ENCODE measurements around the gene RAB3GAP2. TPM values are rescaled to one million over a fixed set of nuclear protein-coding genes. Genes with fewer than 3 reads are reported as not detected.
"Not testable (repeated sequence)": the region's sequence is repeated elsewhere in the genome, so short reads cannot be mapped to it uniquely, and the experiment has no call there.

RAB3GAP2 gene
- total RNA-seq, 1 donor from 2014 or later, result 24.6 TPM

DNA sequence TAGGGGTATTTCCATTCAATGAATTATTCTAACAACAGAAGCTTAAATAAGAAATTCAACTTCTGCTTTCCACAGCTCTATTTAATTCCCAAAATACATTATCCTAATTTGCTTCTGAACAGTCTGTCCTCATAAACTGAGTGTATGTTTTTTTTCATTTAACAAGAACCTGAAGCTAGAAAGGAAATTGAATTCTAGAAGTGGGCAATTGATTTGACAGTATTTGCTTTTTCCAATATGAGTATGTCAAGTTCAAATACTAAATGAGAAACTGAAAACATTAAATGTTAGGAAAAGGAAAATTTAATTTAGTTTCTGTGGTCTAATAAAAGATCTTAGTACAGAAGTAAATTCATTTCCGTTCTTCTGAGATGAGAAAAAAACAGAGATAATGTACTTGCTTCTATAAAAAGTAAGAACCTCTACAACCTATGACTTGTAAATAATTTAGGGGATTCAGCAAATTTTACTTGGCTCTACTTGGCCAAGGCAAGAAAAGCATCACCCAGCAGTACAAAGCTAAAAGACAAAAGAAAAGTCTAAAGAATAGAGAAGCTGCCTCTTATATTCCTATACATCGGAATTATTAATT lies 31.1 kb downstream of the RAB3GAP2 start:
- no peak for DNase-seq (ENCODE audit: low spot score)

DNA sequence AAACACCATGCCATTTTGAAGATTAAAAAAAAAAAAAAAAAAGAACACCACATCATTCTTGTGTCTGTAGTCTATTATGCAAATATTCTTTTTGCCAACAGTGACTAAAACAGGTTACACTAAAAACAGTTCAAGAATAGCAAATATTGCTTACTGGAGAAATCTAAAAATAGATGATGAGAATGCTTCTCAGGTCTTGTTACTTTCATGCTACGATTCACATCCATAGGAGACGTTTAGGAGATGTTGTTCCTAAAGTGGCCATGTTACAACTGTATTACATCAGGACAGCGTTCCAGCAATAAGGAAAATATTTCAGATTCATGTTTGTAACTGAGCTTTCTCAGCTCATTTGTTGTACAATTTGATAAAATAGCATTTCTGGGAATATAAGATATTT lies 32.3 kb downstream of the RAB3GAP2 start:
- no peak for DNase-seq (ENCODE audit: low spot score)

DNA sequence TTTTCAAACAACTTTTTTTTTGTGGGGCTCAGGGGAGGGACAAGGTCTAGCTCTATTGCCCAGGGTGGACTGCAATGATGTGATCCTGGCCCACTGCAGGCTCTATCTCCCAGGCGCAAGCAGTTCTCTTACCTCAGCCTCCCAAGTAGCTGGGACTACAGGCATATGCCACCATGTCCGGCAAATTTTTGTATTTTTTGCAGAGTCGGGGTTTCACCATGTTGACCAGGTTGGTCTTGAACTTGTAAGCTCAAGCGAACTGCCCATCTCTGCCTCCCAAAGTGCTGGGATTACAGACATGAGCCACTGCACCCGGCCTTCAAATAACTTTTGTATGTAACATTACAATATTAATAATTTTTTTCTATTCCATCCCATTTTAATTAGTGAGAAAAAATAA lies 33.0 kb downstream of the RAB3GAP2 start:
- DNase-seq (ENCODE audit: low spot score), result no peak

DNA sequence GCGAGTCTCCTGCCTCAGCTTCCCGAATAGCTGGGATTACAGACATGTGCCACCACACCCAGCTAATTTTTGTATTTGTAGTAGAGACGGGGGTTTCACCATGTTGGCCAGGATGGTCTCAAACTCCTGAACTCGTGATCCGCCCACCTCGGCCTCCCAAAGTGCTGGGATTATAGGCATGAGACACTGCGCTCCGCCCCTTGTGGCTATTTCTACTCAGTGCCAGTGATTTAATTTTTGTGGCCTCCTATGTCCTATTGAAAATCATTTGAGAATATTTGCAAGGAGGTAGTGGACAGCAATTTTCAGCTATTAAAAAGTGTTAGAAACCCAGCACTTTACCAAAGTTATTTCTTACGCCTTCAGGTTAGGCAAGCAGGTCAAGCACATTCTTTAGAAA lies 36.0 kb downstream of the RAB3GAP2 start:
- DNase-seq (ENCODE audit: low spot score), result not testable (repeated sequence)

DNA sequence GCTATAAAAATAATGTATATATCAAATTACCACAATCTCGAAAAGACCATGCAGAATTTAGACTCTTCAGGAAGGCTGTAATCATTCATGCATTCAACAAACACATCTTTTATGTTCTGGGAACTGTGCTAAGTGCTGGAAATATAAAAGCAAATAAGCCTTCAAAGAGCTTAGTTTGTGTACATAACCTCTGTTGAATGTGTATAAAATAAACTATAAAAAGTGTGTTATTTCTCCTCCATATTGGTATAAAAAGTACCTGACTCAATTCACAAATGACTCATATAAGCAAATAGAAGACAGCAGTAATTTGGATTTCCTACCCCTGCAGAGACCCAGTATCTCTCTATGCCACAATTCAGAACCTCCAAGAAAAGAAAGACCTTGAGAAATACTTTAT lies 36.8 kb downstream of the RAB3GAP2 start:
- DNase-seq (ENCODE audit: low spot score), result no peak

DNA sequence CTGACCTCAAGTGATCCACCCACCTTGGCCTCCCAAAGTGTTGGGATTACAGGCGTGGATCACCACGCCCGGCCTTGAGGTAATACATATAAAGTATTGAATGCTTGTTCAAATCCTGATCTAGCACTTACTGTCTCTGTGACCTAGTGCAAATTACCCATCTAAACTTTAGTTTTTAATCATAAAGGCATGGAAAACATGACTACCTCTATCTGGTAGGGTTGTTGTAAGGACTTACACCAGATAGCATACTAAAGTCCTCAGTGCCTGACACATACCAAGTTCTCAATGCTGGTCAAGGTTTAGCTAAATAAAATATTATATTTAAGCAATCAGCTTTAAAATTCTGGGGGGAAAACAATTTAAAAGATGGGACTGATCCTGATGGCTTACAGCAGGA lies 38.3 kb downstream of the RAB3GAP2 start:
- no peak for DNase-seq (ENCODE audit: low spot score)

DNA sequence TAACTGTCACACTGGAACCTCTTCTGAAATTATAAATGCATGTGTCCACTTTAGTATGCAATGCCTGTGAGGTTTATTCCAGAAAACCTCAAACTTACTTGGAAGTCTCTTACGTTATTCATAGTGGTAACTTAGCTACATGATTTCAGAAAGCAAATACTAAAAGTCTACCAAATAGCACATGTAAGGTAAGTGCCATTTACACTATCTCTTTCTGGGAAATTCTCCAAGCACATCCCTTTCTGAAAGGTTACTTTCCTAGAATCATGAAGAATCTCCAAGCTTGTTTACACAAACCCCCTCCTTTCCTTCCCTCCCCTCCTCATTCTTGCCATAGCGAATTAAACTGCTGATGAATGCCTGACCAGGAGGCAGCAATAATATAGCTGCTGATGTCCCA lies 42.5 kb downstream of the RAB3GAP2 start:
- DNase-seq (ENCODE audit: low spot score), result no peak

DNA sequence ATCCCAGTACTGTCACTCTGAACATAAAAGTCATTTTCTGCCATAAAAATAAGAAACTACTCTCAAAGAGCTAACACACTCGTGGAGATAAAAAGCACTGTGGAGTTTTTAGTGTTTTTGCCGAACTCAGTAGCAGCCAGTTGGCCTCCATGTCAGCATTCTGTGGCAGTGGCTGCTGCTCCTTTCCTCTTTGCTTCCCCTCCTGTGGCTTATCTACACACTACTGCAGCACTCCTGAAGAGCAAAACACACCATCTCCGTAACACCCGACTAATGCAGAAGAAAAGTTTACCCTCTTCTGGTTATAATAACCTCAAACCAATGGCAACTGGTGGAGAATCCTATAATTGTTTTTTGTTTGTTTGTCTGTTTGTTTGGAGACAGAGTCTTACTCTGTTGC lies 44.9 kb downstream of the RAB3GAP2 start:
- DNase-seq (ENCODE audit: low spot score), result no peak

DNA sequence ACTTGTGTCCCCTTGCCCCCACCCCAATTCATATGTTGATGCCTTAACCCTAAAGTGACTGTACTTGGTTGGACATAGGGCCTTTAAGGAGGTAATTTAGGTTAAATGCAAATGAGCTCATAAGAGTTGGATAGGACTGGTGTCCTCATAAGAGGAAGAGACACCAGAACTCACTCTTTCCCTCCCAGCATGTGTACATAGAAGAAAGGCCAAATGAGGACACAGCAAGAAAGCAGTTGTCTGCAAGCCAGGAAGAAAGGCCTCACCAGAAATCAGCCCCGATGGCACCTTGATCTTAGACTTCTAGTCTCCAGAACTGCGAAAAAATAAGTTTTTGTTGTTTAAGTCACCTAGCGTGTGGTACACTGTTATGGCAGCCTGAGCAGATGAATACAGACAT lies 45.5 kb downstream of the RAB3GAP2 start:
- DNase-seq (ENCODE audit: low spot score), result no peak

DNA sequence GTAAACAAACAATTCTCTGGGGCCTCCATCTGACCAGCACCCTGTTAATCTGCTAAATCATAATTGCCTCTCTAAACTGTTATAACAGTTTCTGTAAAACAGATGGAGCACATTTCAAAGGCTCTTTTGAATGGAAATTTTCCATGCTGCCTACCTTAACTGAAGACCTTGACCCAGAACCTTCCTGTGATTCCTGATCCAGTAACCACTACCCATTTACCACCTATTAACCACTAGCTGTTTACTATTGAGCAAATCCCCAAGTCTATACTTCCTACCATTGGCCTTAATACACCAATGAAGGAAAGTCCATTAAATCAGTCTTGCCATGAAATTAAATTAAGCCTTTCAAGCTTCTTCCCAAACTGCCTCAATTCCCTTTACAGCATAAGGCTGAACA lies 46.3 kb downstream of the RAB3GAP2 start:
- DNase-seq (ENCODE audit: low spot score), result no peak

DNA sequence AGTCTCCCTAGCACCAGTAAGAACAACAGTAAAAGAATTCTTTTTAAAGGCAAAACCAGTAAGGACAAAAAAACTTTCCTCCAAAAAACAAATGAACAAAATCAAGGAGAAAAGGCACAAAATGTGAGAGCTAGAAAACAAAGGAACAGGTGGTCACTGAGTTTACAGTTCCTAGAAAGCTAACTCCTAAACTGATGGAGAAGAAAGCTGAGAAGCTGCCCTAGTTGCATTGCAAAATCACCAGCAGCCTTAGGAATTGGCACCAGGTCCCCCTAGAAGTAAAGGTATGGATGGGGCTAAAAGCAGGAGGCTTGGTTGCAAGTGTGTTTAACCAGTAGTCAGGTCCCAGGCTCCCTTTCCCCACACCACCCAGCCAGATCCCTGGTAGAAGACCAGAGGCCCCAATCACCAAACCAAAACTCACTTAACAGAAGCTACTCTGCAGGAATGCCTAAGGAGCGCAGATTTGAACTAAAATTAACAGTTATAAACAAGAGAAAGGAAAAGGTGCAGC lies 47.6 kb downstream of the RAB3GAP2 start:
- DNase-seq (ENCODE audit: low spot score), result no peak

DNA sequence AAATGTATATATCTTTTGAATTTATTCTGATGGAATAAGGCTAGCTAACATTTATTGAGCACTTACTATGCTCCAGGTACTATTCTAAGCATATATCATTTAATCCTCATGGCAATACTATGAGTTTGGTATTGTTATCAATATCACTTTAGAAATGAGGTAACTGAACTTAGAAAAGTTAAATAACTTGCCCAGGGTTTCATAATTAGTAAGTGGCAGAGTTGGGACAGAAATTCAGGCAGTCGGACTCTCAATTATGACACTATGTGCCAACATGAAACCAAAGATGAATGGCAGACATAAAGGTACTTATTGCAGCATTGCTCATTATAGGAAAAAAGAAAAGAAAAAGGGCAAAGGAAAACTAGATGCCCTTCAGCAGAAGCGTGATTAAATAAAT lies 48.2 kb downstream of the RAB3GAP2 start:
- DNase-seq (ENCODE audit: low spot score), result no peak

DNA sequence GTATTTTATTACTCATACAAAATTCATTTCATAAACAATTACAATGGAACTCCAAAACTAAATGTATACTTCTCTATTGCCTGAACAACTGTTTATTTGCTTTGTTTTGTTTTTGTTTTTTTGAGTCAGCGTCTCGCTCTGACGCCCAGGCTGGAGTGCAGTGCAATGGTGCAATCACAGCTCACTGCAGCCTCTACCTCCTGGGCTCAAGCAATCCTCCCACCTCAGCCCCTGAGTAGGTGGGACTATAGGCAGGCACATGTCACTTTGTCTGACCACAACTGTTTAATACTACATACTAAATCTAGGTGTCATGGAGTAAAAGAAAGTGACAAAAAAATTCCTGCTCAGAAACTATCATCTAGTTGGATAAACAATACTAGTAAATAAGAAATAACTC lies 49.3 kb downstream of the RAB3GAP2 start:
- no peak for DNase-seq (ENCODE audit: low spot score)

DNA sequence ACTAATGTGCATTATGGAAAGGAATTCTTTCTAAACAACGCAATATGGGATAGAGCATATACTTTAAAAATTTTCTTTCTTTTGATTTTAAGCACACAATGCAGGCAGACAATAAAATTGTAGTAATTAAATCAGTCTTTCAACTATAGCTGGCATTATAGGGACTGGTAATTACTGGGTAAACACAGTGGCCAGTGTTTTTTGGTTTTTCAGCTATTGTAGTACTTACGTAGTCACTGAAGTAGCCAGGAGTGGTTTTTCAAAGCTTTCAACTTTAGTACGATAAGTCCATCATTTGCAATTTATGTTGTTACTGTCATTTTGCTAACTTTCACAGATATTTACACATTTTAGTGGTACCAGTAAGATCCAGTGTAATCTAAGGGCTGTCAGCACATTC lies 50.6 kb downstream of the RAB3GAP2 start:
- DNase-seq (ENCODE audit: low spot score), result no peak

DNA sequence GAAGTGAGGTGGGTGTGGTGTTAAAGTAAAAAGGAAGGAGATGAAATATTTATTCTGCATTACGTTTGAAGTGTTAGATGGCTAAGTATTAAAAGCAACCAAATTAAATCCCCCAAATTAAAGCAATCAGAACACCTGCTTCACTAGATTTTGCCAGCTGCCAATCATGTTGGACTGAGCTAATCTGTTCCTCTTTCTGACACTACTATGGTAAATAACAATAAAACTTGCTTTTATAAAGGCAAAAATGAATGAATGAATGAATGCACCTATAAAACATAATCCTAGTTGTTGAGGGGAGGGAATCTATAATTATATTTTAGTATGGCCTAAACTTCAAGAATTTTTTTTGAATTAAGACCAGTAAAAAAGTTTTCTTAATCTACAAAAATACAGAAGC lies 51.0 kb downstream of the RAB3GAP2 start:
- DNase-seq (ENCODE audit: low spot score), result no peak

DNA sequence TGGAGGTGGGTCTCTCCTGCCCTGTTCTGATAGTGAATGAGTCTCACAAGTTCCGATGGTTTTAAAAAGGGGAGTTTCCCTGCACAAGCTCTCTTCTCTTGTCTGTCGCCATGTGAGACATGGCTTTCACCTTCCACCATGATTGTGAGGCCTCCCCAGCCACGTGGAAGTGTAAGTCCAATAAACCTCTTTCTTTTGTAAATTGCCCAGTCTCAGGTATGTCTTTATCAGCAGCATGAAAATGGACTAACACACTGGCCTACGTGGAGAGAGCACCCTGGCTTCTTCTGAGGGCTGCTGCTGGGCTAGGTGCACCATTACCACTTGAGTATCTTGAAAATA lies 51.6 kb downstream of the RAB3GAP2 start:
- DNase-seq (ENCODE audit: low spot score), result not testable (repeated sequence)

DNA sequence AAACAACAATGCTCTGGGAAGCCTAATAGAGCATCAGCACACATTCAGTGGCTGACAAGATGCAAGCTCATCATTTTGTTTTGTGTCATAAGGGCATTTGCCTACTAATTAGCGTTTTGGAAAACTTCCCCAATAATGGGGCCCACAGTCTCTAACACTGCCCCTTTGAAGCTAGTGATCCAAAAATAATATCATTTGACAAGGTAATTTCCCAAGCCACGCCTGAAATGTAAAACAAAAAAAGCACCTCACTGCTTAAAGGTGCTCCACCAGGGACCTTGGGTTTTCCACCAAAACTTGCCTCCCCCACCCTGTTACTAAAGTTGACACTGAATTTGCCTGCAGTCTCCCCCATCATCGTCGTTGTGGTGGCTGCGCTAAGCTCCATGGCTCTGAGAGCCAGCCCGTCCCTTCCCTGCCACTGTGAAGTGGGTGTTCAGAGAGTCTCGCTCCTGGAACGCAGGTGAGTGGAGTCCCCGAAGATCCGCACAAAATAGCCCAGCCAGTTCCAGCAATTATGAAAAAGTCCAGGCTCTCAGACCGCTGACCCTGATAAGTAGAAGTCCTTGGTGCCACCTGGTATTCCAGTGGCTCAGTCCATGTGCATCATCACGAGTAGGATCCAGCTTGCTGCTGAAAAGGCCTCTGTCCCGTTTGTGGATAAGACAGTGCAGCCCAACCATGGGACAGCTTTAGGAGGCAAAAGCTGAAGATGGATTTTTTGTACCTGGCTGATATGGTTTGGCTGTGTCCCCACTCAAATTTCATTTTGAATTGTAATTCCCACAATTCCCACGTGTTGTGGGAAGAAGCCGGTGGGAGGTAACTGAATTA lies 52.2 kb downstream of the RAB3GAP2 start:
- DNase-seq (ENCODE audit: low spot score), result no peak

DNA sequence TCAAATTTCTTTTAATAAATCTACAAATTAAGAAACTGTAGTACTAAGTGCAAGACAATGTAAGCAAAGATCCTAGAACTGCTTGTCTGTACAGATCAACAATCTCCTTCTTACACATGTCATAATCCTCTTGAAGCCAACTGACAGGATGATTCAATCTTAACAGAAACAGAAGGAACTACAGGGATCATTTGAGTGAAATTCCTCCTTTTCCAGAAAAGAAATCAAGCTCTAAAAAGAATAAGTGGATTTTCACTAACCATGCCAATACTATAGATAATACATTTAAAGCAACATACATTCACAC lies 53.2 kb downstream of the RAB3GAP2 start:
- DNase-seq (ENCODE audit: low spot score), result no peak

DNA sequence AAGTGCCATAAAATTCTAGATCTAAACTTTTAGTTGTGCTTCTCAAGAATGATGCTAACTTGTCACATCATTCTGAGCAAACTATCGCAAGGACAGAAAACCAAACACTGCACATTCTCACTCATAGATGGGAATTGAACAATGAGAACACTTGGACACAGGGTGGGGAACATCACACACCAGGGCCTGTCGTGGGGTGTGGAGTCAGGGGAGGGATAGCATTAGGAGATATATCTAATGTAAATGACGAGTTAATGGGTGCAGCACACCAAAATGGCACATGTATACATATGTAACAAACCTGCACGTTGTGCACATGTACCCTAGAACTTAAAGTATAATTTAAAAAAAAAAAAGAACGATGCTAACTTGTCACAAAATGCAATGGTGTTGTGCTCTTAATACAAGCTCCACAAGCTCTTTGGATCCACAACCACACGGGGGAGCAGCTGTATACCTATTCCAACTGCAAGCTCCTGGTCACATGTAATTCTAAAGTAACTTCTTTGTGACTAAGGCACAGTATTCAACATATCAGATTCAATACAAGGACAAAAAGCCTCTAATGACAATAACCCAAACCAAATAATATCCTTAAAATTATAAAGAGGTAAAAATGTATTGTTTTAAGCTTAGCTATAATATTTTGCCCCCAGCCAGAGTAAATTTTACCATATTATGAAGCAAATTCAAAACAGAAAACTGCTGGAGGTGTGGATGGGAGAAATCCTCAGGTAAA lies 53.7 kb downstream of the RAB3GAP2 start:
- DNase-seq (ENCODE audit: low spot score), result peak; percentile 61

DNA sequence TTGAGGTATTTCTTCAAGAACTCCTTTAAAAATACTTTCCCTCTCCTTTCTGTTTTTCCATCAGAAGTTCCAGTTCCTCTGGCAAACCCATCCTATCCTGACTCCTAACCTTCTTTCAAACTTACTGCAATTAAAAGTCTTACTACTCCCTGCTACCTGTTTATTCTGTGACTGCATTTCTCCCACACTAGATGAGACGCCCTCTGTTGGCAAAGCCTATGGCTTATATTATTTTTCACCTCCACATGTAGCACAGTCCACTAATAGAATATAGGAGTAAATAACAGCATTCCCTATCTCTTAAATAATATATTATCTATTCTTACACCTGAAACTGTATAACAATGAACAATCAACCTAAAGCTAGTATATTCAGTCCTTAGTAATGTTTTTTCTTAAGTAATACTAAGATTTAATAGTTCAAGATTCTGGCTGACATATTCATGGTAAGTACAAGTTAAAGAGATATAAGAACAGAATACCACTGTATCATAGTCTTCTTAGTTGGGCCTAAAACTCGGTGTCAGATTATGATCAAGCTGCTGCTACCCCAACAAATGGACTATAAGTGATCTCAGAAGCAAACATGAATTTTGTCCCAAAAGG lies 54.8 kb downstream of the RAB3GAP2 start:
- no peak for DNase-seq (ENCODE audit: low spot score)

DNA sequence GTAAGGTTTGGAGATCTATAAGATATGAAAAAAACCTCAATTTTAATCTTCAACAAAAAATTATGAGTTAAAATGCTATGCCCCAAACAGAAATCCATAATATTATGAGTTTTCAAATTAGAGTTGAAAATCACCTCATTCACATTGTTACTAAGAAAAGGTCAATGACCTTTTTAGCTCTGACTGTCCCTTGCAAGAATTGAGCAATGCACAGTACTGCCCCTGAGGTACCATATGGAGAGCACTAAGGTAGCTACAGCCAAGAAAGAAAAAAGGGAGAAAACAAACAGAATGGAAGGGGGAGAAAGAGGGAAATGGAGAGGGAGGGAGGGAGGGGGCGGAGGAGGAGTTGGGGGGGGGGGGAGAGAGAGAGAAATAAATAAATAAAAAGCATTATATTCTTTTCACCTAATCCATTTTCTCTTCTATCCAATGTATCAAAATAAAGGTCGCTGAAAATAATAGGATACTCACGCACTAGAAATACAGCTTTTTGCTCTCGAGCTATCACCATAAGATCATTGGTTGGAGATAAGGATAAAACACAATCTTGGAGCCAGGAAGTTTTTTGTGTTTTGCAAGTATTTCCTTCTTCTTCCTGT lies 58.8 kb downstream of the RAB3GAP2 start:
- no peak for DNase-seq (ENCODE audit: low spot score)

DNA sequence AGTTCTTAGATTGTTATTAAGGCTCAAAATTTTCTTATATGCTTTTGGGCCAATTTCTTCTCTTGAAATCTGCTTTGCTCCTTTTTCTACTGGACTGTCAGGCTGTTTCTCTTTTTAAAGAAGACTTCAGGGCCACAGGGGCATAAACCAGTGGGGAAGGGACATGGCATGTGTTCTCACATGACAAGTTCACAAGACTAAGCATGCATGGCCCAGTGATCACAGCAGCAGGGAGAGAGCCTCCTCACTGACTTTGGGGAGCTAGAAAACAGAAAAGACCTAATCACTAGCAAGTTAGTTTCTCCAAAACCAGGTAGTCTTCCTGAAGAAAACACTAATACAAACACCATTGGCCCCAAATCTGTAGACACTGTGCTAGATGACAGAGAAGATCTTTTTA lies 64.8 kb downstream of the RAB3GAP2 start:
- DNase-seq (ENCODE audit: low spot score), result no peak

Measured in umbilical cord (tissue), 2 donors.